Upper lobe of left lung (tissue), 4 donors: ENCODE data around the gene TBC1D5.

Source experiments
- CTCF ChIP-seq, 6 experiments: fragments of 450-650 bp in 4 of 6; fragments of 200-600 bp in 2 of 6; sonication (generic) in 2 of 6; IDR thresholded peaks; one replicate each; pipeline ENCODE4 v1.5.1; 2016 to 2019; ENCODE audit warnings: antibody characterized with exemption in 6 of 6
- POLR2A ChIP-seq, 4 donors: fragments of 450-650 bp; IDR thresholded peaks; one replicate each; pipeline ENCODE4 v1.5.1; 2016 to 2017; ENCODE audit warnings: antibody characterized with exemption in 4 of 4, mild to moderate bottlenecking in 2 of 4
- POLR2AphosphoS5 ChIP-seq, 2 donors: sonication (generic); formaldehyde crosslinking; IDR thresholded peaks; one replicate each; pipeline ENCODE4 v1.5.1; 2017; ENCODE audit warnings: antibody characterized with exemption in 2 of 2

- TF ChIP-seq CTCF (IDR thresholded peaks at IDR 0.05) (no peak), POLR2A (IDR thresholded peaks at IDR 0.05) (no peak), POLR2AphosphoS5 (IDR thresholded peaks at IDR 0.05) (no peak)
Observed at GRCh38 chr3:17243621-17244020, 498.8 kb downstream of the TBC1D5 start.
